PFSK-1 (cell line): ENCODE data around the gene ESF1.

Source experiments
- FOXP2 ChIP-seq: optimal IDR thresholded peaks from 2 replicates; pipeline ENCODE3; 2011; ENCODE audit warnings: borderline replicate concordance, control low read depth, inconsistent platforms; ENCODE audit not compliant: insufficient read depth; ENCODE audit errors: extremely low read length, extremely low read depth
- POLR2AphosphoS5 ChIP-seq: IDR thresholded peaks from 2 replicates; pipeline ENCODE4 v1.6.1; 2012; ENCODE audit warnings: low read depth, mild to moderate bottlenecking, control low read depth, low read length, moderate library complexity
- REST ChIP-seq, 2 experiments: IDR thresholded peaks; 2 replicates each; pipeline versions ENCODE4 v1.6.1 to v1.8.0; 2011 to 2012; ENCODE audit warnings: low read depth in 2 of 2, low read length in 2 of 2, control low read depth in 1 of 2, inconsistent platforms in 1 of 2, mild to moderate bottlenecking in 1 of 2, moderate library complexity in 1 of 2; ENCODE audit not compliant: insufficient read depth in 1 of 2
- SIN3A ChIP-seq: IDR thresholded peaks from 2 replicates; pipeline ENCODE4 v1.6.1; 2012; ENCODE audit warnings: mild to moderate bottlenecking, low read length, moderate library complexity, borderline replicate concordance; ENCODE audit not compliant: insufficient read depth
- TAF1 ChIP-seq: IDR thresholded peaks from 2 replicates; pipeline ENCODE4 v1.6.1; 2012; ENCODE audit warnings: low read length, control low read depth, borderline replicate concordance; ENCODE audit not compliant: insufficient read depth

ESF1 gene

DNA sequence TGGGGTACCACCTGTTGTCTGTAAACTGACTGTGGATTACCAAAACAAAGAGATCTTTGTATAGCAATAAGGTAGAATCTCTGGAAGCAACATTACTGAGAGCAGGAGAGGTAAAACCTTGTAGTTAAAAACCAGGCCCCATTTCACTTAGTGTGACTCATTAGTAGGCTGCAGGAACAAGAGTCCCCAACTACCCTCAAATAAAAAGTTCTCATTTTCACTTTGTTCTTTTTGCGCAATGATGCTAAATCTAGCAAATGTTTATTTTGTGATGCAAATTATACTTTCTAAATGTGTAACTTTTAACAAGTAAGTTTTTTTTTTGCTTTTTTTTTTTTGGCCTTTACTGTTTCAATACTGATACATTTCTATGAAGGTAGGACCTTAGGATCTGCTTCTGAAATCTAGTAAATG, 67.1 kb downstream of the ESF1 start:
- TF ChIP-seq TAF1: no peak
- no peak for TF ChIP-seq POLR2AphosphoS5
- TF ChIP-seq FOXP2: no peak
- no peak for TF ChIP-seq SIN3A
- TF ChIP-seq REST (IDR thresholded peaks at IDR 0.05; ENCODE audit: insufficient read depth in 1 of 2, low read depth in 2 of 2, low read length in 2 of 2): no peak

- TF ChIP-seq SIN3A (no peak), POLR2AphosphoS5 (no peak), TAF1 (no peak), FOXP2 (no peak), REST (IDR thresholded peaks at IDR 0.05; ENCODE audit: insufficient read depth in 1 of 2, low read depth in 2 of 2, low read length in 2 of 2) (no peak)
Measured at GRCh38 chr20:13715171-13715570, 69.5 kb downstream of the ESF1 start.

DNA sequence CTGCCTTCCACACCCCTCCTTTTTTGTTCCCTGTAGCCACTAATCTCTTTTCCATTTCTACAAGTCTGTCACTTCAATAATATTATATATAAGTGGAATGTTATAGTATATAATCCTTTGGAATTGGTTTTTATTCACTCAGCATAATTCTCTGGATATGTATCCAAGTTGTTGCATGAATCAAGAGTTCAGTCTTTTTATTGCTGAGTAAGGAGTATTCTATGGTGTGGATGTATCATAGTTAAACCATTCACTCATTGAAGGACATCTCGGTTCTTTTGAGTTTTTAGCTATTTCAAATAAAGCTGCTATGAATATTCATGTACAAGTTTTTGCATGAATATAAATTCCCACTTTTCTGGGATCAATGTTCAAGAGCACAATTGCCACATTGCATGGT, 76.5 kb downstream of the ESF1 start:
- no peak for TF ChIP-seq REST (IDR thresholded peaks at IDR 0.05; ENCODE audit: insufficient read depth in 1 of 2, low read depth in 2 of 2, low read length in 2 of 2)
- TF ChIP-seq SIN3A: no peak
- TF ChIP-seq FOXP2: no peak
- no peak for TF ChIP-seq POLR2AphosphoS5
- no peak for TF ChIP-seq TAF1

- TF ChIP-seq SIN3A (no peak), REST (IDR thresholded peaks at IDR 0.05; ENCODE audit: insufficient read depth in 1 of 2, low read depth in 2 of 2, low read length in 2 of 2) (no peak), FOXP2 (no peak), TAF1 (no peak), POLR2AphosphoS5 (no peak)
Measured at GRCh38 chr20:13703265-13703664, 81.5 kb downstream of the ESF1 start.

GRCh38 chr20:13701486-13701885, 83.2 kb downstream of the ESF1 start:
- no peak for TF ChIP-seq POLR2AphosphoS5
- no peak for TF ChIP-seq FOXP2
- no peak for TF ChIP-seq SIN3A
- no peak for TF ChIP-seq REST (IDR thresholded peaks at IDR 0.05; ENCODE audit: insufficient read depth in 1 of 2, low read depth in 2 of 2, low read length in 2 of 2)
- TF ChIP-seq TAF1: no peak
